ENCODE results near the gene CABP1. TPM values are rescaled to one million over a fixed set of nuclear protein-coding genes. Genes with fewer than 3 reads are reported as not detected.
"Not testable (repeated sequence)": the region's sequence is repeated elsewhere in the genome, so short reads cannot be mapped to it uniquely, and the experiment has no call there.

The CABP1 gene
- total and polyA plus RNA-seq, 9 donors: 0.33 to 2.6 (median 0.82) TPM; not detected in 1

GRCh38 chr12:120668091-120668867 is 27.9 kb downstream of the CABP1 start:
- H3K27ac ChIP-seq: no peak overlapping the region
- H3K9me3 ChIP-seq: no peaks in the 10 kb centered on the region
- DNase-seq: no peak
- WGBS, 3 donors: 84 to 87% (median 84%) methylated on average over 20 of the region's 20 CpGs
- intact Hi-C loops (cut with DNase I): no loop called here
- peaks cover 2% of the 10 kb centered on the region for H3K4me1 ChIP-seq (ENCODE audit: insufficient read depth)
- H3K4me3 ChIP-seq: no peak overlapping the region
- no peaks in the 10 kb centered on the region for H3K36me3 ChIP-seq
- no peaks in the 10 kb centered on the region for H3K27me3 ChIP-seq
- TF ChIP-seq CTCF (IDR thresholded peaks at IDR 0.05) (no peak), POLR2A (IDR thresholded peaks at IDR 0.05) (no peak), EP300 (IDR thresholded peaks at IDR 0.05) (no peak)

- Histone ChIP-seq H3K4me3 (no peak overlapping the region), H3K9me3 (no peaks in the 10 kb centered on the region), H3K36me3 (no peaks in the 10 kb centered on the region), H3K4me1 (ENCODE audit: insufficient read depth) (peaks cover 2% of the 10 kb centered on the region), H3K27me3 (no peaks in the 10 kb centered on the region), H3K27ac (peak overlapping the region in 1 of 2 donors; percentile 14)
- WGBS, 3 donors: 27 to 35% (median 29%) methylated on average over 17 to 19 of the region's 19 CpGs
- TF ChIP-seq POLR2A (IDR thresholded peaks at IDR 0.05): no peak
- TF ChIP-seq CTCF (IDR thresholded peaks at IDR 0.05): no peak
- TF ChIP-seq EP300 (IDR thresholded peaks at IDR 0.05): no peak
- peak; percentile 42 to 67 (median 55) for DNase-seq
- intact Hi-C loops (cut with DNase I): no loop called here
Observed at GRCh38 chr12:120668868-120669840, 28.7 kb downstream of the CABP1 start.

GRCh38 chr12:120670237-120670636 is 29.8 kb downstream of the CABP1 start:
- intact Hi-C loops (cut with DNase I): not testable (repeated sequence)

GRCh38 chr12:120670667-120671066 is 30.2 kb downstream of the CABP1 start:
- Histone ChIP-seq H3K36me3 (no peaks in the 10 kb centered on the region), H3K9me3 (no peaks in the 10 kb centered on the region), H3K27ac (no peak overlapping the region), H3K4me1 (ENCODE audit: insufficient read depth) (peaks cover 2% of the 10 kb centered on the region), H3K4me3 (no peak overlapping the region), H3K27me3 (no peaks in the 10 kb centered on the region)
- DNase-seq: no peak
- 89 to 93% (median 91%) methylated on average over 5 of the region's 5 CpGs for WGBS, 3 donors
- TF ChIP-seq POLR2A (IDR thresholded peaks at IDR 0.05) (no peak), CTCF (IDR thresholded peaks at IDR 0.05) (no peak), EP300 (IDR thresholded peaks at IDR 0.05) (no peak)
- intact Hi-C loops (cut with DNase I): no loop called here

More at GRCh38 chr12:120670237-120670636, 29.8 kb downstream of the CABP1 start:
- H3K4me3 ChIP-seq; H3K4me1 ChIP-seq (ENCODE audit: insufficient read depth); DNase-seq; H3K27me3 ChIP-seq; H3K27ac ChIP-seq; H3K36me3 ChIP-seq; H3K9me3 ChIP-seq: not testable (repeated sequence)
- WGBS, 3 donors: 93 to 98% (median 97%) methylated on average over 6 of the region's 6 CpGs
